Thymus (tissue), 11 donors: ENCODE measurements around the gene TMUB1. TPM values are rescaled to one million over a fixed set of nuclear protein-coding genes. Genes with fewer than 3 reads are reported as not detected.

Experiments used
- DNase-seq, 9 donors: peaks; one replicate each; pipeline ENCODE4 v3.0.0-alpha.2; 2013; ENCODE audit warnings: low spot score in 9 of 9, low read depth in 6 of 9, missing footprints in 1 of 9
- H3K27ac ChIP-seq, 2 donors: one replicate each; pipeline ENCODE4 v1.5.1; 2013; ENCODE audit warnings: control low read depth in 1 of 2, low read depth in 1 of 2, low read length in 1 of 2, mild to moderate bottlenecking in 1 of 2, moderate library complexity in 1 of 2
- H3K27me3 ChIP-seq, 2 donors: one replicate each; pipeline ENCODE4 v1.5.1; 2013; ENCODE audit warnings: low read length in 1 of 2; ENCODE audit not compliant: control insufficient read depth in 2 of 2, insufficient read depth in 1 of 2
- H3K36me3 ChIP-seq, 2 donors: one replicate each; pipeline ENCODE4 v1.5.1; 2013; ENCODE audit warnings: low read length in 1 of 2, mild to moderate bottlenecking in 1 of 2, moderate library complexity in 1 of 2; ENCODE audit not compliant: control insufficient read depth in 2 of 2, insufficient read depth in 2 of 2
- H3K4me1 ChIP-seq, 2 donors: one replicate each; pipeline ENCODE4 v1.5.1; 2013; ENCODE audit warnings: low read length in 2 of 2; ENCODE audit not compliant: control insufficient read depth in 2 of 2, insufficient read depth in 2 of 2
- H3K4me3 ChIP-seq, 2 donors: one replicate each; pipeline ENCODE4 v1.5.1; 2013; ENCODE audit warnings: low read length in 2 of 2, control low read depth in 1 of 2, mild to moderate bottlenecking in 1 of 2
- H3K9me3 ChIP-seq, 2 donors: one replicate each; pipeline ENCODE4 v1.5.1; 2013; ENCODE audit warnings: low read length in 1 of 2, mild to moderate bottlenecking in 1 of 2; ENCODE audit not compliant: control insufficient read depth in 2 of 2, insufficient read depth in 1 of 2
- WGBS: extraction: QIAGEN DNeasy Blood & Tissue Kit; methylation state at CpG from one replicate; pipeline ENCODE4 v1.1.7; 2013; 5-methylcytosine and 5-hydroxymethylcytosine counted together
- polyA plus RNA-seq: library from polyadenylated mRNA; stranded (reverse); fragments of 200-250 nt; gene quantifications from one replicate; pipeline ENCODE4 v1.2.3, GENCODE V29; 2013
- total RNA-seq: library from RNA; stranded (reverse); fragments of 120-200 nt; gene quantifications from one replicate; pipeline ENCODE4 v1.2.4, GENCODE V29; 2013
- donor health status: healthy.

TMUB1 gene
- total and polyA plus RNA-seq, 2 donors: 17.0 to 68.4 TPM

- peaks cover 46 to 51% of the 10 kb centered on the region in 2 donors for H3K36me3 ChIP-seq
- no peaks in the 10 kb centered on the region for H3K27me3 ChIP-seq
- H3K27ac ChIP-seq: no peak overlapping the region
- DNase-seq: no peak
- 96% methylated on average over 21 of the region's 21 CpGs for WGBS
- H3K4me3 ChIP-seq: no peak overlapping the region
- no peaks in the 10 kb centered on the region for H3K9me3 ChIP-seq
- H3K4me1 ChIP-seq: peaks cover 0 to 5% of the 10 kb centered on the region in 2 donors
Observed at GRCh38 chr7:151035026-151035717, 48.1 kb downstream of the TMUB1 start.

- Histone ChIP-seq H3K4me1 (peaks cover 0 to 5% of the 10 kb centered on the region in 2 donors), H3K36me3 (peaks cover 46 to 51% of the 10 kb centered on the region in 2 donors), H3K9me3 (no peaks in the 10 kb centered on the region), H3K27me3 (no peaks in the 10 kb centered on the region), H3K4me3 (no peak overlapping the region), H3K27ac (no peak overlapping the region)
- WGBS: 95% methylated on average over 21 of the region's 21 CpGs
- DNase-seq: no peak
Observed at GRCh38 chr7:151034312-151035025, 48.8 kb downstream of the TMUB1 start.

GRCh38 chr7:151033864-151034249 is 49.4 kb downstream of the TMUB1 start:
- peaks cover 5 to 9% of the 10 kb centered on the region in 2 donors for H3K4me1 ChIP-seq
- H3K36me3 ChIP-seq: peaks cover 46 to 51% of the 10 kb centered on the region in 2 donors
- no peak overlapping the region for H3K27ac ChIP-seq
- no peak overlapping the region for H3K4me3 ChIP-seq
- no peak for DNase-seq
- whole genome bisulfite sequencing: 98% methylated on average over 5 of the region's 5 CpGs
- H3K27me3 ChIP-seq: no peaks in the 10 kb centered on the region
- H3K9me3 ChIP-seq: no peaks in the 10 kb centered on the region

GRCh38 chr7:151032936-151033863 is 50.1 kb downstream of the TMUB1 start:
- H3K36me3 ChIP-seq: peaks cover 44 to 51% of the 10 kb centered on the region in 2 donors
- WGBS: 96% methylated on average over 17 of the region's 17 CpGs
- peaks cover 6 to 7% of the 10 kb centered on the region in 2 donors for H3K4me1 ChIP-seq
- no peaks in the 10 kb centered on the region for H3K27me3 ChIP-seq
- DNase-seq: no peak
- H3K9me3 ChIP-seq: no peaks in the 10 kb centered on the region
- no peak overlapping the region for H3K27ac ChIP-seq
- H3K4me3 ChIP-seq: no peak overlapping the region

Other genes starting within 250 kb of the TMUB1 start
- gene AOC1, start 231.0 kb downstream of the TMUB1 start, total RNA-seq: 1.3 TPM
- gene AOC1, start 231.0 kb downstream of the TMUB1 start, polyA plus RNA-seq: 3.5 TPM
- 2.3 TPM for gene KCNH2, start 105.2 kb downstream of the TMUB1 start, total RNA-seq
- gene KCNH2, start 105.2 kb downstream of the TMUB1 start, polyA plus RNA-seq: 1.5 TPM
- gene NOS3, start 92.5 kb downstream of the TMUB1 start, total RNA-seq: 1.5 TPM
- gene NOS3, start 92.5 kb downstream of the TMUB1 start, polyA plus RNA-seq: 3.0 TPM
- 1.6 TPM for gene ATG9B, start 59.0 kb downstream of the TMUB1 start, total RNA-seq
- 8.0 TPM for gene ATG9B, start 59.0 kb downstream of the TMUB1 start, polyA plus RNA-seq
- gene ABCB8, start 55.0 kb downstream of the TMUB1 start, total RNA-seq: 10.5 TPM
- 33.8 TPM for gene ABCB8, start 55.0 kb downstream of the TMUB1 start, polyA plus RNA-seq
- 0.14 TPM for gene ASIC3, start 35.0 kb downstream of the TMUB1 start, total RNA-seq
- gene ASIC3, start 35.0 kb downstream of the TMUB1 start, polyA plus RNA-seq: 10.6 TPM
- 19.8 TPM for gene CDK5, start 25.6 kb downstream of the TMUB1 start, total RNA-seq
- 8.9 TPM for gene CDK5, start 25.6 kb downstream of the TMUB1 start, polyA plus RNA-seq
- 22.9 TPM for gene SLC4A2, start 23.9 kb downstream of the TMUB1 start, total RNA-seq
- gene SLC4A2, start 23.9 kb downstream of the TMUB1 start, polyA plus RNA-seq: 89.5 TPM
- gene FASTK, start 2.7 kb downstream of the TMUB1 start, total RNA-seq: 52.2 TPM
- gene FASTK, start 2.7 kb downstream of the TMUB1 start, polyA plus RNA-seq: 142 TPM
- gene AGAP3, start 3.0 kb upstream of the TMUB1 start, total RNA-seq: 8.2 TPM
- gene AGAP3, start 3.0 kb upstream of the TMUB1 start, polyA plus RNA-seq: 43.2 TPM
- gene GBX1, start 84.2 kb upstream of the TMUB1 start, total RNA-seq: not detected
- 0.07 TPM for gene GBX1, start 84.2 kb upstream of the TMUB1 start, polyA plus RNA-seq
- gene ASB10, start 103.8 kb upstream of the TMUB1 start, total RNA-seq: not detected
- 0.05 TPM for gene ASB10, start 103.8 kb upstream of the TMUB1 start, polyA plus RNA-seq
- gene H2BK1, start 127.0 kb upstream of the TMUB1 start, total RNA-seq: not detected
- gene H2BK1, start 127.0 kb upstream of the TMUB1 start, polyA plus RNA-seq: 0.25 TPM
- 26.1 TPM for gene ABCF2, start 143.7 kb upstream of the TMUB1 start, total RNA-seq
- gene ABCF2, start 143.7 kb upstream of the TMUB1 start, polyA plus RNA-seq: 18.9 TPM
- 18.0 TPM for gene CHPF2, start 149.0 kb upstream of the TMUB1 start, total RNA-seq
- gene CHPF2, start 149.0 kb upstream of the TMUB1 start, polyA plus RNA-seq: 35.2 TPM
- 4.1 TPM for gene SMARCD3, start 165.2 kb upstream of the TMUB1 start, total RNA-seq
- gene SMARCD3, start 165.2 kb upstream of the TMUB1 start, polyA plus RNA-seq: 9.6 TPM